ENCODE data around the gene ATF5.

- TF ChIP-seq POLR2A (IDR thresholded peaks at IDR 0.05) (no peak), CTCF (IDR thresholded peaks at IDR 0.05) (no peak)
Observed at GRCh38 chr19:49946415-49946814, 17.4 kb downstream of the ATF5 start.
